CD4-positive, alpha-beta T cell treated with Interleukin-2 at 100 ng/mL for 4 hours (primary cell): ENCODE results near the gene HTR2B.
"Not testable (repeated sequence)": the region's sequence is repeated elsewhere in the genome, so short reads cannot be mapped to it uniquely, and the experiment has no call there.

Experiments used
- DNase-seq: peaks from one replicate; pipeline ENCODE4 v3.0.0-alpha.2; 2020; ENCODE audit warnings: low spot score

Gene HTR2B

DNA sequence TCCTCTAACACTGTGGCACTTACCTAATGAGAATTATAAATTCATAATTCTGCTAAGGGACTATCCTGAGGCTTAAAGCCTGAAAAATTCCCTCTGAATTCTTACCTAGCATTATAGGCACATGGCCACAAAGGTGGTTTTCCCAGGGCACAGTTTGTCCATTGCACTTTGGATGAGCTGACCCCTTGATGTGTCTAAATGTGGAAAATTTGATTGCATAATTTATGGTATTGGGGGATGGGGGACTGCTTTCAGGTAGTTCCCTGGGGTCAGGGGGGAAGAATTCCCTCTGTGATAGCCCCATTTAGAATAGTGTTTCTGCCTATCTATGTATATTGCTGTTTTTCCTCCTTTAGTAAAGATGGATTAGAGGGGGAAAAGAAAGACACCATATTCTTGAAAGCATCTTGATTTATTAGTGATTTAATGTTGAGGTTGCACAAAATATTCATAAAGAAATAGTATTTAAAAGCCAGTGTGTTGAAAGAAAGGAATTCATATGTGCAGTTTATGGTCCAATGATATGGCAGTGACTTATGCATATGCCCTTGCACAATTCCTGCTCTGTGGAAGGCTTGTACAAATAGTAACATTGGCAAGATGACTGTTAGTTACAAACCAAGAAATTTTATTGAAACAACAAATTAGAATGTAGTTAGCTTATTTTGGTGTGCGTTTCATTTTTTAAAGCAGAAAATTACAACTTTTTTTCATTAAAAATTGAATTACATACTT lies 8.7 kb upstream of the HTR2B start:
- no peak for DNase-seq

DNA sequence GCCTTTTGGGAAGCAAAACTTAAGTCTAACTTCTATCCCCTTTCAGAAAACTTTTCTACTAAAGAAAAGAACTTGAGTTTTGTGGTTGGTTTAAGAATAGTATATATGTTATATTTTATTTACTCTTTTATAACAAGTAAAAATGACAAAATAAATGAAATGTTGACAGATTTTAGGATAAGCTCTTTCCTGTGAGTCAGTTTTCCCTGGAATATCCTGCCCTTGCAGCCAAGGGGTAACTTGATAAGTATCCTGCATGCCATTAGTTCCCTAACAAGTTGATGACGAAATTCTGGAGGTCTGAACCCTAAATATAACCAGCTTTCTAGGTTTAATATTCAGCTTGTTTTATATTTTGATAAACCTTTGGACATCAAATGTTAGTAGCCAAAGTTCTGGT lies 7.3 kb upstream of the HTR2B start:
- DNase-seq, result no peak

DNA sequence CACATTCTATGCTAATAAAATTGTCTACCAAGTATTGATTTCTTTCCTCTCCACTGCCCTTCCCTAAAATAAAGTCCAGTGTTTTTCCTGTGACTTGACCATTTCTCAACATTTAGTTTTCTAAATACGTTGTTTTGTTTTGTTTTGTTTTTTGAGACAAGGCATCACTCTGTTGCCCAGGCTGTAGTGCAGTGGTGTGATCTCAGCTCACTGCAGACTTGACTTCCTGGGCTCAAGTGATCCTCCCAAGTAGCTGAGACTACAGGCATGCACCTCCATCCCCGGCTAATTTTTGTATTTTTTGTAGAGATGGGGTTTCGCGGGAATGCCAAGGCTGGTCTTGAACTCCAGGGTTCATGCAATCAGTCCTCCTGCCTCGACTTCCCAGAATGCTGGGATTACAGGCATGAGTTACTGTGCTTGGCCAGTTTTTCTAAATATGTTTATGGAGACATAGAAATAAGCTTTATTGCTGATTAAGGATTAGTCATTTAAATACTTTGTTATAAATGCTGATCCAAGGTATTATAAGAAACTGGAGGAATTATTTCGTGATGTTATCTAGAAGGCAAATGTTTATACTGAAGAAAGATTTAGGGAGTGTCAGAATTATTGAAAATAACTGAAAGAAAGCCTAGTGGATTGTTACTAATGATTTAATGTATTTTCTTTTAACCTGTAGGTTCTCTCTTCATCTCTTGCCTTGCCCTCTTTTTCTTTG lies 5.7 kb upstream of the HTR2B start:
- DNase-seq, result no peak

- no peak for DNase-seq
Measured at GRCh38 chr2:231129216-231129615, 4.4 kb upstream of the HTR2B start.

GRCh38 chr2:231128541-231128940 lies 3.7 kb upstream of the HTR2B start:
- DNase-seq, result no peak

DNA sequence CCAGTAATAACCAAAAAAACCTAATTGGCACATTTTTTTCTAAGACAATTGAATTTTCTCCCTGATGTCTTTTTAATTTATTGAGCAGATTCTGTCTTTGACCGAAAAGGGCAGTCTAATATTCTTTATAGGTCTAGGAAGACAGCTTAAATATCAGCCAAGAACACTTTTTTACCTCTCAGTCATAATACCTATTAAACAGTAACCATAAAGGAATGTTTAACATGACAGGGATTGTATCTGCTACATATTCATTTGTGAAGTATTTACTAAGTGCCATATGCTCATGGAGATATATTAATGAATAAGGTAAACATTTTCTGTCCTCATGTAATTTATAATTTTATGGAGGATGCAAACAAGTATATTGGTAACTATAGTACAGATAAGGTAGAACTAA lies 3.1 kb upstream of the HTR2B start:
- DNase-seq, result no peak

GRCh38 chr2:231127480-231127879 lies 2.6 kb upstream of the HTR2B start:
- no peak for DNase-seq

DNA sequence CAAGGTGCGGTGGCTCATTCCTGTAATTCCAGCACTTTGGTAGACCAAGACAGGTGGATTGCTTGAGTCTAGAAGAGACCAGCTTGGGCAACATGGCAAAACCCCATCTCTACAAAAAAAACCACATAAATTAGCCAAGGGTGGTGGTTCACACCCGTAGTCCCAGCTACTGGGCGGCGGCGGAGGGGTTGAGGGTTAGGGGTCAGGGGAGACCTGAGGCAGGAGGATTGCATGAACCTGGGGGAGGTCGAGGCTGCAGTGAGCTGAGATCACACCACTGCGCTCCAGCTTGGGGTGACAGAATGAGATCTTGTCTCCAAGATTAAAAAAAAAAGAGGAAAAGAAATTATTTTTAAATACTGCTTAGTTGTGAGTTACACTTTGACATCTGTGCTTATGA lies 1.3 kb upstream of the HTR2B start:
- no peak for DNase-seq

DNA sequence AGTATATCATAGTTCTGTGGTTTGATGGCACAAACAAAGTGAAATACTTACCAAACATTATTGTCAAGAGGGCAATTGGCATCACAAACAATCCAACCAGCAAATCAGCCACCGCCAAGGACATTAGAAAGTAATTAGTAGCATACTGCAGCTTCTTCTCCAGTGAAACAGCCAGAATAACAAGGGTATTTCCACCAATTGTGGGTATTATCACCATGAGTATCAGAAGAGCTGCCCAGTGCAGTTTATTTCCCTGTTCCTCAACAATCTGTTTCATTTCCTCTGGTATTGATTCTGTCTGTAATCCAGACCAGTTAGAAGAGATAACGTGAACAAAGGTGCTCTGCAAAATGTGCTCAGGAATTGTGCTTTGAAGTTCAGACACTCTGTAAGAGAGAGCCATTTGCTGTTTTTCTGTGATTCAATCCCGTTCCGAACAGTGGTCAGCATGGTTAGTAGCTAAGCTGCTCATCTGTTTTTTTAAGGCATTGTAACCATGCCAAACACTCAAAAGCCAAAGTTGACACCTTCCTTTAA lies 1.4 kb downstream of the HTR2B start:
- DNase-seq, result no peak

DNA sequence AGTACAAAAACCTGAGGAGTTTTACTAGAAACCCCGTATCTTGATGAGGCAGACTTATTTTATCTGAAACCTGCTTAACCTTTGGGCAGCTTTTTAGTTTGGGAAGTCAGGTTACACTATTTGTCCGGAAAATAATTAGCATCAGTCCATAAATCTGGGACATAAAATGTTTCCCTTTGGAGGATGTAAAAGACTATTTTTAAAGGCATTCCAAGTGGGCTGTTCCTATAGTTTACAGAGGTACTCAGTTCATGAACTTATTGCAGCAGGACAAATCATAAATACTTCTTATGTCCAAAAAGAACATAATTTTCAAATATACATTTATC lies 6.3 kb downstream of the HTR2B start:
- no peak for DNase-seq

- no peak for DNase-seq
Measured at GRCh38 chr2:231117922-231118613, 6.8 kb downstream of the HTR2B start.

DNA sequence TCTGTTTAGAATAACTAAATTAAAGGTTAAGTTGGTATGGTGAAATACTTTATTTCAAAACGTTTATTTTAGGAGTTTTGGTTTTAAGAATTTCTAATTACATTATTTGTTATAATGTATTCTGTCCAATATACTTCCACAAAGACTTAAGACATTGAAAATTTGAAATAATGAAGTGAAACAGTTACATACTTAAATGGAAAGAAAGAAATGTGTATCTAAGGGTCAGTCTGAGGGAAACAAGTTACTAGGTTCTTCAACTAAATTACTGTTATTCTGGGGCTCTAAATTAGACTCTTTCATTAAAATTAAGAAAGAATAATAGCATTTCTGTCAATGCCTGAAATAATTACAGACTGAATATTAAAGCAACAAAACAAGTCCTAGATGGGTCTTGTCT lies 7.7 kb downstream of the HTR2B start:
- DNase-seq, result no peak

- no peak for DNase-seq
Measured at GRCh38 chr2:231115651-231116050, 9.2 kb downstream of the HTR2B start.

- DNase-seq, result no peak
Measured at GRCh38 chr2:231113489-231113888, 11.4 kb downstream of the HTR2B start.

DNA sequence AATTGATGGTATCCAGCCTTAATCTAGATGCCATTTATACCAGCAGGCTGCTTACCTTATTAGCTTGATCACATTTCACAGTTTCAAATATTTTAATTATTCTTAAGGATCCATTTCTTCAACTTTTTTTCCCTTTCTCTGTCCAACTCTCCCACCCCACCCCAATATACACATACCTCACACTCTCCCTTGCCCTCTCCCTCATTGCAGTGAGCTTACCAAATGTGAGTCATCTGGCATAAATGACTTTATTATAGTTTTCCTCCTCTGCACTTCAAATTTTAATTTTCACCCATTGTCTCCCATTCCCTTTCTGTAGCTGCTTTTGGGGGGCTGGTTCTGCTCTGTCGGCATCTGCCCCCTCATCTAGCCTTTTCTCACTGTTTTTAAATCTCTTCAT lies 12.9 kb downstream of the HTR2B start:
- no peak for DNase-seq

DNA sequence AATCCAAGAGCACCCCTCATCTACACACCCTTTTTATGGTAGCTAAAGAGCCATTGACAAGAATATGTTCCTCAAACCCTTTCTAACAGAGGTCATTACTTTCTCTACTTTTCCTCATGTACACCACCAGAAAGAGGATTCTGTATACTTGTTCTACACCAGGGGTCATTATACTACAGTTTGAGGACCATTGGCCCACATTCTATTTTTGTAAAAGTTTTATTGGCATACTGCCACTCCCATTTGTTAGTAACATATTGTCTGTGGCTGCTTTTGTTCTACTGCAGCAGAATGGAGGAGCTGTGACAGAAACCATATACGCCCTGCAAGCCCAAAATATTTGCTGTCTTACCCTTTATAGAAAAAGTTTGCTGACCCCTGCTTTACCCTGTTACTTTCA lies 14.3 kb downstream of the HTR2B start:
- DNase-seq, result no peak

GRCh38 chr2:231104115-231104713 lies 20.6 kb downstream of the HTR2B start:
- peak; percentile 52 for DNase-seq

GRCh38 chr2:231102772-231103171 lies 22.1 kb downstream of the HTR2B start:
- DNase-seq, result no peak

GRCh38 chr2:231100990-231101389 lies 23.9 kb downstream of the HTR2B start:
- DNase-seq, result no peak

GRCh38 chr2:231100321-231100720 lies 24.5 kb downstream of the HTR2B start:
- DNase-seq, result not testable (repeated sequence)

DNA sequence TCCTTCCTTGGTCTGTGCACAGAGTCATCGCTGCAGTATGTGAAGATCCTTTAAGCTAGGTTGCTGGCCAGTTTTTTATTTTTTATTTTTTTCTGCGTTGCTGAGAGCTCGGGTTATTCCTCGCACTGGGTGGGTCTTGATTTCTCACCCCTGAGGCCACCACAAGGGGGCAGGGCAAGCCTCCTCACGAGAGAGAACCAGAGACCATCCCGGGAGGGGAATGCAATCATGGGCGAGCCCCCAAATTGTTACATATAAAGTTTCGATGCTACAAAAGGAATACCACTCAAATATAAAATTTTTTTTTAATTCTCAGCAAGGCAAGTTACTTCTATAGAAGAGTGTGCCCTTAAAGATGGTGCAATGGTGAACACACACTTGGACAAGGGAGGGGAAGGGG lies 24.9 kb downstream of the HTR2B start:
- DNase-seq, result no peak

- DNase-seq, result no peak
Measured at GRCh38 chr2:231094736-231095346, 30.0 kb downstream of the HTR2B start.
